ENCODE data around the gene DAZAP1. TPM values are rescaled to one million over a fixed set of nuclear protein-coding genes. Genes with fewer than 3 reads are reported as not detected.

Gene DAZAP1
- total RNA-seq, 1 donor: 43.8 TPM

DNA sequence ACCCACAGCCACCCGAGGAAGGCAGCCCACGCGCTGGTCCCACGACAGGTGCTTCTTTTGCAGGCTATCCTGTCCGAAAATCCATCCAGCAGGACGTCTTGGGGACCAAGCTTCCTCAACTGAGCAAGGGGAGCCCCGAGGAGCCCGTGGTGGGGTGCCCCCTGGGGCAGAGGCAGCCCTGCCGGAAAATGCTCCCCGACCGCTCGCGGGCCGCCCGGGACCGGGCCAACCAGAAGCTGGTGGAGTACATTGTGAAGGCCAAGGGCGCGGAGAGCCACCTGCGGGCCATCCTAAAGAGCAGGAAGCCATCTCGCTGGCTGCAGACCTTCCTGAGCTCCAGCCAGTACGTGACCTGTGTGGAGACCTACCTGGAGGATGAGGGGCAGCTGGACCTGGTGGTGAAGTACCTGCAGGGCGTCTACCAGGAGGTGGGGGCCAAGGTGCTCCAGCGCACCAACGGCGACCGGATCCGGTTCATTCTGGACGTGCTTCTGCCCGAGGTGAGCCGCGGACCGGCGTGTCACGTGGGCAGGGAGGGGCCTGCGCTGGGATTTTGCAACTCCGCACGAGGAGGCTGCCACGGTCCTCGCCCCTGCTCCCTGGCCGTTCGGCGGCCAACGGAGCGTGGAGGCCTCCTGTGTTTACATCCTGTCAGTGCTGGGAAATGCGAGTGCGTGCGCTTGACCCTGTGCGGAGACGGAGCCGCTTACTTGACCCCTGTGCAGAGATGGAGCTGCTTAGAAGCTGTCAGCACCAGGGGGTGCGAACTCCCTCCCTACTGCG lies 36.6 kb upstream of the DAZAP1 start:
- DNase-seq (ENCODE audit: low read depth): no peak
- TF ChIP-seq, protein P1, sequence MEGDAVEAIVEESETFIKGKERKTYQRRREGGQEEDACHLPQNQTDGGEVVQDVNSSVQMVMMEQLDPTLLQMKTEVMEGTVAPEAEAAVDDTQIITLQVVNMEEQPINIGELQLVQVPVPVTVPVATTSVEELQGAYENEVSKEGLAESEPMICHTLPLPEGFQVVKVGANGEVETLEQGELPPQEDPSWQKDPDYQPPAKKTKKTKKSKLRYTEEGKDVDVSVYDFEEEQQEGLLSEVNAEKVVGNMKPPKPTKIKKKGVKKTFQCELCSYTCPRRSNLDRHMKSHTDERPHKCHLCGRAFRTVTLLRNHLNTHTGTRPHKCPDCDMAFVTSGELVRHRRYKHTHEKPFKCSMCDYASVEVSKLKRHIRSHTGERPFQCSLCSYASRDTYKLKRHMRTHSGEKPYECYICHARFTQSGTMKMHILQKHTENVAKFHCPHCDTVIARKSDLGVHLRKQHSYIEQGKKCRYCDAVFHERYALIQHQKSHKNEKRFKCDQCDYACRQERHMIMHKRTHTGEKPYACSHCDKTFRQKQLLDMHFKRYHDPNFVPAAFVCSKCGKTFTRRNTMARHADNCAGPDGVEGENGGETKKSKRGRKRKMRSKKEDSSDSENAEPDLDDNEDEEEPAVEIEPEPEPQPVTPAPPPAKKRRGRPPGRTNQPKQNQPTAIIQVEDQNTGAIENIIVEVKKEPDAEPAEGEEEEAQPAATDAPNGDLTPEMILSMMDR (IDR thresholded peaks at IDR 0.05; ENCODE audit: insufficient read depth, low read length): no peak
- H3K4me3 ChIP-seq (ENCODE audit: low read depth, low read length): no peak overlapping the region

- TF ChIP-seq, protein P1 (IDR thresholded peaks at IDR 0.05; ENCODE audit: insufficient read depth, low read length): no peak
- no peak overlapping the region for H3K4me3 ChIP-seq (ENCODE audit: low read depth, low read length)
- DNase-seq (ENCODE audit: low read depth): no peak
Measured at GRCh38 chr19:1373042-1373533, 34.3 kb upstream of the DAZAP1 start.

DNA sequence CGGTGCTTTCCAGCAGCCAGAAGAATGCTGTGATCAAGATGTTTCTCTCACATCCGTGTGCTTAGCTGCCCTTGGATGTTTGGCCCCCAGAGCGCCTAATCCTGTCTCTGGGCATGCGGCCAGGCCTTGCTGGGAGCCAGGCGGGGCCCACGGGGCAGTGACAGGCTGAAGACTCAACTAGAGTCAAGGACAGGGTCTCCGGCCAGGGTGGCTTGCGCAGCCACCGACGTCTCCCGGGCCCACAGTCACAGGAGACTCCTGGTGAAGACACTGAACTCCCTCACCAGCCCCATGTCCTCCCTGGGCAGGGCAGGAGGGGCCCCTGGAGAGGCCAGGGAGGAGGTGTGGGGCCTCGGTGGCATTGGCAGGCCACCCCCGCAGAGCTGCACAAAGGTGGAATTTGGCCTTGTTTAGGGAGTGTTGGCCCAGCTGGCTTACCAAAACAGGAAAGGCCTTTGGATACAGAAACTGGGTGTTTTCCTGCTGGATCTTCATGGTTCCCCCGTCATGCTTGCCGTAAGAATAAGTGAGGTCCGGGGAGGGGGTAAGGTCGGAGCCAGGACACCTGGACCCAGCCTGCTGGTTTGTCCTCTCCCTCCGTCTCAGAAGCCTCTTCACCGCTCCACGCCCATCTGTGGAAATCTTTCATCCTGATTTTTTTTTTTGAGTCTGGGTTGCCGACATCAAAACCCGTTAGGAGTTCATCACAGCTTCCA lies 33.7 kb upstream of the DAZAP1 start:
- TF ChIP-seq, protein P1 (IDR thresholded peaks at IDR 0.05; ENCODE audit: insufficient read depth, low read length): no peak
- H3K4me3 ChIP-seq (ENCODE audit: low read depth, low read length): no peak overlapping the region
- no peak for DNase-seq (ENCODE audit: low read depth)

GRCh38 chr19:1374250-1374577 lies 33.2 kb upstream of the DAZAP1 start:
- TF ChIP-seq, protein P1 (IDR thresholded peaks at IDR 0.05; ENCODE audit: insufficient read depth, low read length): no peak
- H3K4me3 ChIP-seq (ENCODE audit: low read depth, low read length): no peak overlapping the region
- DNase-seq (ENCODE audit: low read depth): no peak

- no peak for DNase-seq (ENCODE audit: low read depth)
- TF ChIP-seq, protein P1 (IDR thresholded peaks at IDR 0.05; ENCODE audit: insufficient read depth, low read length): no peak
- no peak overlapping the region for H3K4me3 ChIP-seq (ENCODE audit: low read depth, low read length)
Measured at GRCh38 chr19:1376415-1376805, 31.0 kb upstream of the DAZAP1 start.

- TF ChIP-seq, protein P1 (IDR thresholded peaks at IDR 0.05; ENCODE audit: insufficient read depth, low read length): no peak
- no peak for DNase-seq (ENCODE audit: low read depth)
- no peak overlapping the region for H3K4me3 ChIP-seq (ENCODE audit: low read depth, low read length)
Measured at GRCh38 chr19:1377176-1377964, 30.0 kb upstream of the DAZAP1 start.

Measured in fibroblast of the aortic adventitia (primary cell).